Esophagus squamous epithelium (tissue), 4 donors: ENCODE data around the gene CFAP65.

ENCODE experiments used
- CTCF ChIP-seq, 6 experiments: fragments of 450-650 bp in 4 of 6; fragments of 200-600 bp in 2 of 6; sonication (generic) in 2 of 6; IDR thresholded peaks; one replicate each; pipeline ENCODE4 v1.5.1; 2016 to 2019; ENCODE audit warnings: antibody characterized with exemption in 6 of 6, mild to moderate bottlenecking in 4 of 6, moderate library complexity in 4 of 6
- POLR2A ChIP-seq, 4 donors: fragments of 450-650 bp; IDR thresholded peaks; one replicate each; pipeline ENCODE4 v1.6.1; 2017; ENCODE audit warnings: antibody characterized with exemption in 4 of 4, mild to moderate bottlenecking in 4 of 4, moderate library complexity in 3 of 4

- TF ChIP-seq POLR2A (IDR thresholded peaks at IDR 0.05) (no peak), CTCF (IDR thresholded peaks at IDR 0.05) (no peak)
These were observed 59.9 kb downstream of the CFAP65 start for GRCh38 chr2:218981390-218981880.
